Upper lobe of right lung (tissue), 1 donor: ENCODE data around the gene TMEM260. TPM values are rescaled to one million over a fixed set of nuclear protein-coding genes. Genes with fewer than 3 reads are reported as not detected.

Source experiments
- ATAC-seq: fragments of 200-7000 bp; cut with Tn5 transposase; one replicate; pipeline ENCODE4 v1.9.1; 2020; ENCODE audit warnings: mild to moderate bottlenecking, moderate library complexity
- DNase-seq: peaks from one replicate; pipeline ENCODE4 v3.0.0-alpha.2; 2020
- H3K27ac ChIP-seq: fragments of 200-600 bp; one replicate; pipeline ENCODE4 v1.8.0; 2022
- H3K27me3 ChIP-seq: fragments of 200-600 bp; one replicate; pipeline ENCODE4 v1.8.0; 2022; ENCODE audit warnings: mild to moderate bottlenecking
- H3K36me3 ChIP-seq: fragments of 200-600 bp; one replicate; pipeline ENCODE4 v1.8.0; 2022
- H3K4me1 ChIP-seq: fragments of 200-600 bp; one replicate; pipeline ENCODE4 v1.8.0; 2022
- H3K4me3 ChIP-seq: fragments of 200-600 bp; one replicate; pipeline ENCODE4 v1.8.0; 2022; ENCODE audit warnings: mild to moderate bottlenecking
- H3K9me3 ChIP-seq: fragments of 200-600 bp; one replicate; pipeline ENCODE4 v1.8.0; 2022
- intact Hi-C: fragments of 100-400 bp; cut with DNase I; formaldehyde crosslinking; loops from one replicate; pipeline ENCODE4 v1.11.0; 2022
- total RNA-seq: library from RNA; stranded (reverse); fragmentation: NEBNext Ultra II Directional; extraction: Animal tissue kit (Norgen Biotek cat#: 25700); gene quantifications from one replicate; pipeline ENCODE4 v1.2.1, GENCODE V29; 2021
- TF ChIP-seq, protein P1 (sequence below): fragments of 200-600 bp; IDR thresholded peaks from one replicate; pipeline ENCODE4 v1.8.0; 2022; ENCODE audit warnings: antibody characterized with exemption
- donor health status: DM: no; HTN: yes; CAD: no; lungs with severe emphysema.

The TMEM260 gene
- total RNA-seq, 1 donor from 2014 or later = 18.6 TPM

- H3K4me3 ChIP-seq = no peak overlapping the region
- TF ChIP-seq, protein P1, sequence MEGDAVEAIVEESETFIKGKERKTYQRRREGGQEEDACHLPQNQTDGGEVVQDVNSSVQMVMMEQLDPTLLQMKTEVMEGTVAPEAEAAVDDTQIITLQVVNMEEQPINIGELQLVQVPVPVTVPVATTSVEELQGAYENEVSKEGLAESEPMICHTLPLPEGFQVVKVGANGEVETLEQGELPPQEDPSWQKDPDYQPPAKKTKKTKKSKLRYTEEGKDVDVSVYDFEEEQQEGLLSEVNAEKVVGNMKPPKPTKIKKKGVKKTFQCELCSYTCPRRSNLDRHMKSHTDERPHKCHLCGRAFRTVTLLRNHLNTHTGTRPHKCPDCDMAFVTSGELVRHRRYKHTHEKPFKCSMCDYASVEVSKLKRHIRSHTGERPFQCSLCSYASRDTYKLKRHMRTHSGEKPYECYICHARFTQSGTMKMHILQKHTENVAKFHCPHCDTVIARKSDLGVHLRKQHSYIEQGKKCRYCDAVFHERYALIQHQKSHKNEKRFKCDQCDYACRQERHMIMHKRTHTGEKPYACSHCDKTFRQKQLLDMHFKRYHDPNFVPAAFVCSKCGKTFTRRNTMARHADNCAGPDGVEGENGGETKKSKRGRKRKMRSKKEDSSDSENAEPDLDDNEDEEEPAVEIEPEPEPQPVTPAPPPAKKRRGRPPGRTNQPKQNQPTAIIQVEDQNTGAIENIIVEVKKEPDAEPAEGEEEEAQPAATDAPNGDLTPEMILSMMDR = no peak
- no peaks in the 10 kb centered on the region for H3K4me1 ChIP-seq
- no peaks in the 10 kb centered on the region for H3K27me3 ChIP-seq
- H3K9me3 ChIP-seq = no peaks in the 10 kb centered on the region
- intact Hi-C loops = no loop called here
- DNase-seq (no peak), ATAC-seq (no peak)
- no peaks in the 10 kb centered on the region for H3K36me3 ChIP-seq
- H3K27ac ChIP-seq = no peak overlapping the region
These were observed 16.7 kb upstream of the TMEM260 start for GRCh38 chr14:56562883-56563282.

DNA sequence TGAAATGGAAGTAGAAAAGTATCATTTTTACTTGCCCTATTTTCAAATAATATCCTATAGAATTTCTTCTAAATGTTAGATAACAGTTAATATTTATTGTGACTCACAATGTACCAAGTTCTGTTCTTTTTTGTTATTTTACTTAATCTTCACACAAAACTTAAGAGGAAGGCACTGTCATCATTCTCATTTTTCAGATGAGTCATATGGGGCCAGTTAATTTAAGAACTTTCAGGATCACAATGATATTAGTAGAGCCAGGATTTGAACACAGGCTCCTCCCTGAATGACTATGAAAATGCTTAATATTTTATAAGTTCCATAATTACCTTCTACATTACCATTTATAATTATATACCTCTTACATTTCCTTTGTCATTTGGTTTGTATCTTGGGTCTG, 10.4 kb upstream of the TMEM260 start:
- no peaks in the 10 kb centered on the region for H3K9me3 ChIP-seq
- TF ChIP-seq, protein P1 = no peak
- H3K27me3 ChIP-seq = no peaks in the 10 kb centered on the region
- ATAC-seq (no peak), DNase-seq (no peak)
- intact Hi-C loops = no loop called here
- H3K4me3 ChIP-seq = no peak overlapping the region
- H3K4me1 ChIP-seq = no peaks in the 10 kb centered on the region
- H3K36me3 ChIP-seq = no peaks in the 10 kb centered on the region
- H3K27ac ChIP-seq = no peak overlapping the region

DNA sequence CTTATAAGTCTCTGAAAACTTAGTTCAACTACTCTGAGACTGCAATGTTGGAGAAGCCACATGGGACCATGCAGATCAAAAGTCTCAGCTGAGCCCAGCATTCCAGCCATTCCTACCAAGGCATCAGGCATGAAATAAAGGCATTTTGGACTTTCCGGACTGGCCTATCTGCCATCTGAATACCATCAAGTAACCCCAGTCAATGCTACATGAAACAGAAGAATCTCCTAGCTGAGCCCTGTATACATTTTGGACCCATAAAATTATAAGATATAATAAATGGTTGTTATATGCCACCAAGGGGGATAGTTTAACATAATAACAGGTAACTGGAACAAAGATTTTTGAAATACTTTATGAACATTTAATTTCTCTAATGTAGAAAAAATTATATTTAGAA, 9.3 kb upstream of the TMEM260 start:
- H3K9me3 ChIP-seq = no peaks in the 10 kb centered on the region
- H3K27ac ChIP-seq = no peak overlapping the region
- intact Hi-C loops = no loop called here
- no peak for DNase-seq
- H3K4me1 ChIP-seq = no peaks in the 10 kb centered on the region
- H3K36me3 ChIP-seq = no peaks in the 10 kb centered on the region
- no peaks in the 10 kb centered on the region for H3K27me3 ChIP-seq
- no peak overlapping the region for H3K4me3 ChIP-seq
- no peak for ATAC-seq
- TF ChIP-seq, protein P1 = no peak

- Histone ChIP-seq H3K27ac (peak overlapping the region; percentile 92), H3K4me3 (peak overlapping the region; percentile 100), H3K27me3 (no peaks in the 10 kb centered on the region), H3K36me3 (no peaks in the 10 kb centered on the region), H3K4me1 (peaks cover 26% of the 10 kb centered on the region), H3K9me3 (no peaks in the 10 kb centered on the region)
- TF ChIP-seq, protein P1 = no peak
- ATAC-seq (no peak), DNase-seq (no peak)
- intact Hi-C loops = no loop called here
These were observed 668 bp downstream of the TMEM260 start for GRCh38 chr14:56580221-56580711.

DNA sequence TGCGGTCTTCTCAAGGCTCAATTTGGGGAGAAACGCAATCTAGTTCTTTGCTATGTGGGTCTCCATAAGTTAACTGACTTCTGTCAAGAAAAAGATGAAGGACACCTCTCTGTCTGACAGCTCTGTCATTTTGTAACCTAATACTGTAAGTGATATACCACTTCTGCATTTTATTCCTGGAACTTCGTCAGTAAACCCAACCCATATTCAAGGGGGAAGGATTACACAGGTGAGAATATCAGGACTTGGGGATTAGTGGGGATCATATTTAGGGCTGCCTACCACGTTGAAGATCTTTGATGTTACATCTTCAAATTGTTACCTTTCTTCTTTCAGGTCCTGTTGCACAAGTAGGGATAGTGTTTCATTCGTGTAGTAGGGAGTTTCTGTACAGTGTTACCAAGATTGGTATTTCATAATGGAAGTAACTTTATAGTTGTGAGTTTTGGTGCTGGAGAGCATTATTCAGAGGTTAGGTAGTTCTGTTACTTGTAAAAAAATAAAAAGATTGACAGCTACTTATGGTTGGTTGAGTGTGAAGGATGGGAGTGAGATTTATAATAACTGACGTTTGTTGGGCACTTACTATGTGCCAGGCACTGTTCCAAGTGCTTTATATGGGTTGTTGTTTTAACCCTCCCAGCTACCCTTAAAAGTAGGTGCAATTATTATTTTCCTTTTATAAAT, 1.6 kb downstream of the TMEM260 start:
- TF ChIP-seq, protein P1 = no peak
- Histone ChIP-seq H3K36me3 (peaks cover 8% of the 10 kb centered on the region), H3K27ac (no peak overlapping the region), H3K4me3 (peak overlapping the region; percentile 100), H3K9me3 (no peaks in the 10 kb centered on the region), H3K27me3 (no peaks in the 10 kb centered on the region), H3K4me1 (peaks cover 26% of the 10 kb centered on the region)
- intact Hi-C loops = no loop called here
- DNase-seq (no peak), ATAC-seq (no peak)
